CD14-positive monocyte (primary cell): ENCODE results near the gene MVB12B. TPM values are rescaled to one million over a fixed set of nuclear protein-coding genes. Genes with fewer than 3 reads are reported as not detected.

ENCODE experiments used
- DNase-seq, 3 donors: peaks; one replicate each; pipeline ENCODE4 v3.0.0-alpha.2; 2011 to 2022
- H2AFZ ChIP-seq: 2 replicates; pipeline ENCODE4 v1.6.0; 2012; ENCODE audit warnings: mild to moderate bottlenecking, low read depth, low read length, inconsistent platforms; ENCODE audit not compliant: insufficient read depth, poor library complexity, severe bottlenecking
- H3K27ac ChIP-seq, 2 donors: 1 replicate in 1 of 2; 2 replicates in 1 of 2; pipeline ENCODE4 v1.5.1; 2012 to 2013; ENCODE audit warnings: low read length in 2 of 2, control low read depth in 1 of 2, inconsistent platforms in 1 of 2, low read depth in 1 of 2, mild to moderate bottlenecking in 1 of 2
- H3K27me3 ChIP-seq, 2 donors: one replicate each; pipeline versions ENCODE4 v1.6.0 to v1.6.1; 2011 to 2013; ENCODE audit warnings: low read length in 2 of 2; ENCODE audit not compliant: control insufficient read depth in 2 of 2, insufficient read depth in 2 of 2
- H3K36me3 ChIP-seq, 2 donors: replicated peaks in 1 of 2; 1 replicate in 1 of 2; 2 replicates in 1 of 2; pipeline versions ENCODE4 v1.5.1 to v1.6.1; 2012 to 2013; ENCODE audit warnings: low read length in 2 of 2, control low read depth in 1 of 2, inconsistent platforms in 1 of 2, mild to moderate bottlenecking in 1 of 2; ENCODE audit not compliant: insufficient read depth in 2 of 2, control insufficient read depth in 1 of 2
- H3K4me1 ChIP-seq, 2 donors: 1 replicate in 1 of 2; 2 replicates in 1 of 2; pipeline versions ENCODE4 v1.5.1 to v1.6.1; 2012 to 2013; ENCODE audit warnings: low read length in 2 of 2, control low read depth in 1 of 2, inconsistent platforms in 1 of 2, mild to moderate bottlenecking in 1 of 2, moderate library complexity in 1 of 2; ENCODE audit not compliant: insufficient read depth in 2 of 2, control insufficient read depth in 1 of 2
- H3K4me2 ChIP-seq: replicated peaks from 2 replicates; pipeline ENCODE3; 2012; ENCODE audit warnings: low read length, moderate library complexity, mild to moderate bottlenecking; ENCODE audit not compliant: poor library complexity, severe bottlenecking; ENCODE audit errors: extremely low read depth
- H3K4me3 ChIP-seq, 3 experiments: fragments of 200-600 bp in 1 of 3; sonication (generic) in 1 of 3; replicated peaks in 1 of 3; 1 replicate in 2 of 3; 2 replicates in 1 of 3; pipeline ENCODE4 v1.5.1; 2011 to 2013; ENCODE audit warnings: low read length in 3 of 3, mild to moderate bottlenecking in 3 of 3, control low read depth in 2 of 3, low read depth in 2 of 3, inconsistent platforms in 1 of 3, moderate library complexity in 1 of 3
- H3K79me2 ChIP-seq: 2 replicates; pipeline ENCODE4 v1.6.0; 2012; ENCODE audit warnings: mild to moderate bottlenecking, control low read depth, inconsistent platforms, low read length, moderate library complexity; ENCODE audit not compliant: insufficient read depth
- H3K9ac ChIP-seq: 2 replicates; pipeline ENCODE4 v1.6.0; 2017; ENCODE audit warnings: low read length, mild to moderate bottlenecking; ENCODE audit not compliant: insufficient read depth, poor library complexity, severe bottlenecking
- H3K9me3 ChIP-seq, 2 donors: replicated peaks in 1 of 2; 1 replicate in 1 of 2; 2 replicates in 1 of 2; pipeline versions ENCODE4 v1.5.1 to v1.6.1; 2012 to 2013; ENCODE audit warnings: low read length in 2 of 2, control low read depth in 1 of 2; ENCODE audit not compliant: control insufficient read depth in 1 of 2, insufficient read depth in 1 of 2
- H4K20me1 ChIP-seq: 2 replicates; pipeline ENCODE4 v1.6.0; 2012; ENCODE audit warnings: mild to moderate bottlenecking, low read length, control low read depth, moderate library complexity; ENCODE audit not compliant: insufficient read depth
- H3K27ac Mint-ChIP-seq, 7 donors: one replicate each; pipeline ENCODE4 v1.8.0; 2020; ENCODE audit warnings: mild to moderate bottlenecking in 7 of 7, mixed read lengths in 7 of 7, moderate library complexity in 6 of 7, inconsistent platforms in 2 of 7
- H3K27me3 Mint-ChIP-seq, 3 donors: one replicate each; pipeline ENCODE4 v1.8.0; 2021 to 2022; ENCODE audit warnings: low read depth in 3 of 3, mild to moderate bottlenecking in 3 of 3, mixed read lengths in 3 of 3, moderate library complexity in 3 of 3, inconsistent platforms in 1 of 3
- H3K36me3 Mint-ChIP-seq, 2 donors: one replicate each; pipeline ENCODE4 v1.8.0; 2020; ENCODE audit warnings: mixed read lengths in 2 of 2, inconsistent platforms in 1 of 2, mild to moderate bottlenecking in 1 of 2
- H3K4me1 Mint-ChIP-seq: one replicate; pipeline ENCODE4 v1.8.0; 2020; ENCODE audit warnings: mild to moderate bottlenecking, mixed read lengths
- H3K4me3 Mint-ChIP-seq, 2 donors: one replicate each; pipeline ENCODE4 v1.8.0; 2020; ENCODE audit warnings: mild to moderate bottlenecking in 2 of 2, mixed read lengths in 2 of 2, moderate library complexity in 1 of 2
- H3K9me3 Mint-ChIP-seq, 7 donors: one replicate each; pipeline ENCODE4 v1.8.0; 2020 to 2022; ENCODE audit warnings: mixed read lengths in 7 of 7, mild to moderate bottlenecking in 6 of 7, moderate library complexity in 6 of 7, inconsistent platforms in 2 of 7
- WGBS: methylation state at CpG from one replicate; pipeline ENCODE4 v1.1.5; 2013; ENCODE audit warnings: missing lambda C conversion rate; ENCODE audit not compliant: insufficient coverage; 5-methylcytosine and 5-hydroxymethylcytosine counted together
- intact Hi-C, 2 donors: fragments of 100-400 bp; cut with micrococcal nuclease; formaldehyde crosslinking; loops; one replicate each; pipeline versions ENCODE4 v1.15.0 to v1.15.1; 2023
- polyA plus RNA-seq, 3 donors: library from polyadenylated mRNA; depleted of rRNA in 1 of 3; unstranded in 2 of 3; stranded (reverse) in 1 of 3; fragments of 300-500 nt in 2 of 3; fragments of >200 nt in 1 of 3; fragmentation: Illumina TruSeq in 2 of 3; gene quantifications; 1 replicate in 2 of 3; 2 replicates in 1 of 3; pipeline ENCODE4 v1.2.3, GENCODE V29; 2012 to 2021
- TF ChIP-seq, protein P1 (sequence below): fragments of 200-600 bp; IDR thresholded peaks from one replicate; pipeline ENCODE4 v1.8.0; 2022; ENCODE audit warnings: antibody characterized with exemption, mild to moderate bottlenecking

The MVB12B gene
- polyA plus RNA-seq, 3 donors, result 2.8 to 8.1 (median 3.5) TPM

GRCh38 chr9:126343271-126343700 is 16.7 kb downstream of the MVB12B start:
- no peak overlapping the region for H3K4me2 ChIP-seq
- H3K9ac ChIP-seq, result no peak overlapping the region
- intact Hi-C loops, result no loop called here
- Mint-ChIP-seq H3K36me3 (peaks cover 60% of the 10 kb centered on the region in 2 donors), H3K27me3 (peaks cover 0 to 2% (median 2%) of the 10 kb centered on the region in 3 donors), H3K9me3 (peaks cover 0 to 2% (median 0%) of the 10 kb centered on the region in 7 donors), H3K4me3 (no peak overlapping the region), H3K4me1 (peaks cover 34% of the 10 kb centered on the region), H3K27ac (peak overlapping the region in 1 of 7 donors; percentile 58)
- WGBS, result 100% methylated on average over 4 of the region's 6 CpGs
- H3K4me3 ChIP-seq, result no peak overlapping the region
- peaks cover 29 to 30% of the 10 kb centered on the region in 2 donors for H3K4me1 ChIP-seq
- H4K20me1 ChIP-seq, result no peaks in the 10 kb centered on the region
- no peak overlapping the region for H2AFZ ChIP-seq
- no peak for DNase-seq
- H3K9me3 ChIP-seq, result no peaks in the 10 kb centered on the region
- no peak overlapping the region for H3K27ac ChIP-seq
- TF ChIP-seq, protein P1, sequence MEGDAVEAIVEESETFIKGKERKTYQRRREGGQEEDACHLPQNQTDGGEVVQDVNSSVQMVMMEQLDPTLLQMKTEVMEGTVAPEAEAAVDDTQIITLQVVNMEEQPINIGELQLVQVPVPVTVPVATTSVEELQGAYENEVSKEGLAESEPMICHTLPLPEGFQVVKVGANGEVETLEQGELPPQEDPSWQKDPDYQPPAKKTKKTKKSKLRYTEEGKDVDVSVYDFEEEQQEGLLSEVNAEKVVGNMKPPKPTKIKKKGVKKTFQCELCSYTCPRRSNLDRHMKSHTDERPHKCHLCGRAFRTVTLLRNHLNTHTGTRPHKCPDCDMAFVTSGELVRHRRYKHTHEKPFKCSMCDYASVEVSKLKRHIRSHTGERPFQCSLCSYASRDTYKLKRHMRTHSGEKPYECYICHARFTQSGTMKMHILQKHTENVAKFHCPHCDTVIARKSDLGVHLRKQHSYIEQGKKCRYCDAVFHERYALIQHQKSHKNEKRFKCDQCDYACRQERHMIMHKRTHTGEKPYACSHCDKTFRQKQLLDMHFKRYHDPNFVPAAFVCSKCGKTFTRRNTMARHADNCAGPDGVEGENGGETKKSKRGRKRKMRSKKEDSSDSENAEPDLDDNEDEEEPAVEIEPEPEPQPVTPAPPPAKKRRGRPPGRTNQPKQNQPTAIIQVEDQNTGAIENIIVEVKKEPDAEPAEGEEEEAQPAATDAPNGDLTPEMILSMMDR, result no peak
- peaks cover 8% of the 10 kb centered on the region for H3K79me2 ChIP-seq
- H3K36me3 ChIP-seq, result peaks cover 16 to 61% of the 10 kb centered on the region in 2 donors
- H3K27me3 ChIP-seq, result no peaks in the 10 kb centered on the region

- intact Hi-C loops, result no loop called here
- H3K4me1 ChIP-seq, result peaks cover 28 to 30% of the 10 kb centered on the region in 2 donors
These were observed 19.4 kb downstream of the MVB12B start for GRCh38 chr9:126346031-126346430.

More at GRCh38 chr9:126346031-126346430, 19.4 kb downstream of the MVB12B start:
- Mint-ChIP-seq H3K27ac (no peak overlapping the region), H3K36me3 (peaks cover 57 to 61% of the 10 kb centered on the region in 2 donors), H3K9me3 (peaks cover 0 to 8% (median 2%) of the 10 kb centered on the region in 7 donors), H3K27me3 (peaks cover 2% of the 10 kb centered on the region in 3 donors), H3K4me1 (peaks cover 38% of the 10 kb centered on the region), H3K4me3 (no peak overlapping the region)
- 99% methylated on average over 9 of the region's 9 CpGs for WGBS
- no peaks in the 10 kb centered on the region for H4K20me1 ChIP-seq
- TF ChIP-seq, protein P1, result no peak
- H3K4me2 ChIP-seq, result no peak overlapping the region
- DNase-seq, result no peak
- H3K79me2 ChIP-seq, result peaks cover 2% of the 10 kb centered on the region
- H3K27ac ChIP-seq, result no peak overlapping the region
- no peak overlapping the region for H3K4me3 ChIP-seq
- no peak overlapping the region for H3K9ac ChIP-seq
- no peak overlapping the region for H2AFZ ChIP-seq
- no peaks in the 10 kb centered on the region for H3K9me3 ChIP-seq
- H3K27me3 ChIP-seq, result no peaks in the 10 kb centered on the region
- H3K36me3 ChIP-seq, result peaks cover 10 to 46% of the 10 kb centered on the region in 2 donors
